Measurements from ENCODE around the gene LAPTM4A. TPM values are rescaled to one million over a fixed set of nuclear protein-coding genes. Genes with fewer than 3 reads are reported as not detected.

Gene LAPTM4A
- total RNA-seq, 1 experiment from 2014 or later, result 37.2 TPM

- DNase-seq, result no peak
- Histone ChIP-seq H3K9me2 (replicated peaks; ENCODE audit: insufficient read depth, low read length) (no peaks in the 10 kb centered on the region), H2AFZ (ENCODE audit: low read length) (no peak overlapping the region), H4K20me1 (ENCODE audit: insufficient read depth, low read depth, low read length) (no peaks in the 10 kb centered on the region), H3K36me3 (ENCODE audit: insufficient read depth, low read length) (no peaks in the 10 kb centered on the region), H3K9me3 (ENCODE audit: low read length) (no peaks in the 10 kb centered on the region), H3K4me3 (ENCODE audit: low read length) (no peak overlapping the region), H3K4me2 (ENCODE audit: low read depth, low read length, poor library complexity, severe bottlenecking) (no peak overlapping the region), H3K4me1 (ENCODE audit: low read length) (peaks cover 10% of the 10 kb centered on the region), H3K9ac (ENCODE audit: low read length) (no peak overlapping the region), H3K27ac (ENCODE audit: low read length) (no peak overlapping the region), H3K27me3 (ENCODE audit: low read length) (no peaks in the 10 kb centered on the region), H3K79me2 (ENCODE audit: low read length) (no peaks in the 10 kb centered on the region)
These were observed 21.2 kb upstream of the LAPTM4A start for GRCh38 chr2:20072436-20073158.

- H2AFZ ChIP-seq (ENCODE audit: low read length), result no peak overlapping the region
- H3K9me3 ChIP-seq (ENCODE audit: low read length), result no peaks in the 10 kb centered on the region
- H3K27me3 ChIP-seq (ENCODE audit: low read length), result no peaks in the 10 kb centered on the region
- H4K20me1 ChIP-seq (ENCODE audit: insufficient read depth, low read depth, low read length), result no peaks in the 10 kb centered on the region
- DNase-seq, result no peak
- H3K27ac ChIP-seq (ENCODE audit: low read length), result no peak overlapping the region
- H3K9ac ChIP-seq (ENCODE audit: low read length), result no peak overlapping the region
- no peak overlapping the region for H3K4me3 ChIP-seq (ENCODE audit: low read length)
- no peaks in the 10 kb centered on the region for H3K79me2 ChIP-seq (ENCODE audit: low read length)
- H3K4me1 ChIP-seq (ENCODE audit: low read length), result peaks cover under 1% of the 10 kb centered on the region; the same call in 1 of the 2 replicates
- H3K9me2 ChIP-seq (replicated peaks; ENCODE audit: insufficient read depth, low read length), result no peaks in the 10 kb centered on the region
- H3K36me3 ChIP-seq (ENCODE audit: insufficient read depth, low read length), result no peaks in the 10 kb centered on the region
- H3K4me2 ChIP-seq (ENCODE audit: low read depth, low read length, poor library complexity, severe bottlenecking), result no peak overlapping the region
These were observed 20.3 kb upstream of the LAPTM4A start for GRCh38 chr2:20071397-20072383.

GRCh38 chr2:20069756-20070155, 18.3 kb upstream of the LAPTM4A start:
- Histone ChIP-seq H3K4me1 (ENCODE audit: low read length) (no peaks in the 10 kb centered on the region; the same call in 1 of the 2 replicates), H3K9ac (ENCODE audit: low read length) (no peak overlapping the region), H3K79me2 (ENCODE audit: low read length) (no peaks in the 10 kb centered on the region), H3K4me3 (ENCODE audit: low read length) (no peak overlapping the region), H4K20me1 (ENCODE audit: insufficient read depth, low read depth, low read length) (no peaks in the 10 kb centered on the region), H3K9me3 (ENCODE audit: low read length) (no peaks in the 10 kb centered on the region), H3K9me2 (replicated peaks; ENCODE audit: insufficient read depth, low read length) (no peaks in the 10 kb centered on the region), H2AFZ (ENCODE audit: low read length) (no peak overlapping the region), H3K27me3 (ENCODE audit: low read length) (no peaks in the 10 kb centered on the region), H3K27ac (ENCODE audit: low read length) (no peak overlapping the region), H3K36me3 (ENCODE audit: insufficient read depth, low read length) (no peaks in the 10 kb centered on the region), H3K4me2 (ENCODE audit: low read depth, low read length, poor library complexity, severe bottlenecking) (no peak overlapping the region)
- DNase-seq, result no peak

- no peaks in the 10 kb centered on the region for H4K20me1 ChIP-seq (ENCODE audit: insufficient read depth, low read depth, low read length)
- no peaks in the 10 kb centered on the region for H3K79me2 ChIP-seq (ENCODE audit: low read length)
- H3K4me2 ChIP-seq (ENCODE audit: low read depth, low read length, poor library complexity, severe bottlenecking), result no peak overlapping the region
- H3K27me3 ChIP-seq (ENCODE audit: low read length), result no peaks in the 10 kb centered on the region
- H3K27ac ChIP-seq (ENCODE audit: low read length), result no peak overlapping the region
- H3K9me2 ChIP-seq (replicated peaks; ENCODE audit: insufficient read depth, low read length), result no peaks in the 10 kb centered on the region
- H3K36me3 ChIP-seq (ENCODE audit: insufficient read depth, low read length), result no peaks in the 10 kb centered on the region
- H3K4me3 ChIP-seq (ENCODE audit: low read length), result no peak overlapping the region
- H3K4me1 ChIP-seq (ENCODE audit: low read length), result no peaks in the 10 kb centered on the region
- H2AFZ ChIP-seq (ENCODE audit: low read length), result no peak overlapping the region
- DNase-seq, result no peak
- H3K9ac ChIP-seq (ENCODE audit: low read length), result no peak overlapping the region
- H3K9me3 ChIP-seq (ENCODE audit: low read length), result no peaks in the 10 kb centered on the region
These were observed 16.7 kb upstream of the LAPTM4A start for GRCh38 chr2:20067992-20068584.

GRCh38 chr2:20065885-20066602, 14.6 kb upstream of the LAPTM4A start:
- no peaks in the 10 kb centered on the region for H3K4me1 ChIP-seq (ENCODE audit: low read length)
- no peak overlapping the region for H3K4me3 ChIP-seq (ENCODE audit: low read length)
- H3K9ac ChIP-seq (ENCODE audit: low read length), result no peak overlapping the region
- H3K27ac ChIP-seq (ENCODE audit: low read length), result no peak overlapping the region
- 0 out of 2 replicates have a peak, but pooled peaks cover 2% of the 10 kb centered on the region for H3K27me3 ChIP-seq (ENCODE audit: low read length)
- DNase-seq, result no peak
- no peak overlapping the region for H2AFZ ChIP-seq (ENCODE audit: low read length)
- no peaks in the 10 kb centered on the region for H3K9me2 ChIP-seq (replicated peaks; ENCODE audit: insufficient read depth, low read length)
- H4K20me1 ChIP-seq (ENCODE audit: insufficient read depth, low read depth, low read length), result no peaks in the 10 kb centered on the region
- no peaks in the 10 kb centered on the region for H3K9me3 ChIP-seq (ENCODE audit: low read length)
- H3K4me2 ChIP-seq (ENCODE audit: low read depth, low read length, poor library complexity, severe bottlenecking), result no peak overlapping the region
- no peaks in the 10 kb centered on the region for H3K79me2 ChIP-seq (ENCODE audit: low read length)
- no peaks in the 10 kb centered on the region for H3K36me3 ChIP-seq (ENCODE audit: insufficient read depth, low read length)

DNA sequence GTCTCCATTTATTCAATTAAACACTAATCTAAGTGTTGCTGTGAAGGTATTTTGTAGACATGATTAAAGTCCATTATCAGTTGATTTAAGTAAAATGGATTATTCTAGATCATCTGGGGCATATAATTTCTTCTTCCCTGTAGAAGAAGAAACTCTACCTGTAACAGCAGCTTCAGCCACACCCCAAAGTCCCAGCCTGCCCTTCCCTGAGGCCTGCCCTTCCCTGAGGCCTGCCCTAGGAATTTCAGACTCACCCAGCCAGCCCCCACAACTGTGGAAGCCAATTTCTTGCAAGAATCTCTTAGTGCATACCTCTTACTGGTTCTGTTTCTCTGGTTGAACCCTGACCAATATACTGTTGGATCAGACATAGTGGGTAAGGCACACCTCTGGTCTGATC, 13.4 kb upstream of the LAPTM4A start:
- no peak overlapping the region for H3K4me2 ChIP-seq (ENCODE audit: low read depth, low read length, poor library complexity, severe bottlenecking)
- no peaks in the 10 kb centered on the region for H3K9me3 ChIP-seq (ENCODE audit: low read length)
- H3K27me3 ChIP-seq (ENCODE audit: low read length), result 0 out of 2 replicates have a peak, but pooled peaks cover 2% of the 10 kb centered on the region
- H3K36me3 ChIP-seq (ENCODE audit: insufficient read depth, low read length), result no peaks in the 10 kb centered on the region
- H4K20me1 ChIP-seq (ENCODE audit: insufficient read depth, low read depth, low read length), result no peaks in the 10 kb centered on the region
- no peak overlapping the region for H2AFZ ChIP-seq (ENCODE audit: low read length)
- no peaks in the 10 kb centered on the region for H3K79me2 ChIP-seq (ENCODE audit: low read length)
- no peaks in the 10 kb centered on the region for H3K4me1 ChIP-seq (ENCODE audit: low read length)
- DNase-seq, result no peak
- H3K4me3 ChIP-seq (ENCODE audit: low read length), result no peak overlapping the region
- H3K27ac ChIP-seq (ENCODE audit: low read length), result no peak overlapping the region
- no peaks in the 10 kb centered on the region for H3K9me2 ChIP-seq (replicated peaks; ENCODE audit: insufficient read depth, low read length)
- no peak overlapping the region for H3K9ac ChIP-seq (ENCODE audit: low read length)

DNA sequence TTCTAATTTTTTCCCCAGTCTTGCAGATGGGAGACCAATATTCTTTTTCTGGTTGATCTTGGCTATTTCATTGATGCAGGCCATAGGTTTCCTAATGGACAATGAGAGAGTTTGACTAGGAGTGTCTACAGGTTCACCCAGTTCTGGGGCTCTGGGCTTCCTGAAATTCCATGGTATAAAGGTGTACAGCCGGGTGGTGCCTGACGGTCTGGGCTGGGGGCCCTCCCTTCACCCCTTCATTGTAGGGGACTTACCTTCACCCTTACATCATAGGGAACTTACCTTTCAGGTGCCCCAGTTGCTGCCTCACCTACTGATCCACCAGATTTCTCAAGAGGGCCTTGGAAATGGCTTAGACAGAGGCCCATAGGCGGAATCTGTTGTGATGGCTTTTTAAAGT, 13.0 kb upstream of the LAPTM4A start:
- Histone ChIP-seq H3K36me3 (ENCODE audit: insufficient read depth, low read length) (no peaks in the 10 kb centered on the region), H4K20me1 (ENCODE audit: insufficient read depth, low read depth, low read length) (no peaks in the 10 kb centered on the region), H3K79me2 (ENCODE audit: low read length) (no peaks in the 10 kb centered on the region), H2AFZ (ENCODE audit: low read length) (no peak overlapping the region), H3K9ac (ENCODE audit: low read length) (no peak overlapping the region), H3K27ac (ENCODE audit: low read length) (no peak overlapping the region), H3K4me2 (ENCODE audit: low read depth, low read length, poor library complexity, severe bottlenecking) (no peak overlapping the region), H3K9me3 (ENCODE audit: low read length) (no peaks in the 10 kb centered on the region), H3K9me2 (replicated peaks; ENCODE audit: insufficient read depth, low read length) (no peaks in the 10 kb centered on the region), H3K27me3 (ENCODE audit: low read length) (0 out of 2 replicates have a peak, but pooled peaks cover 2% of the 10 kb centered on the region), H3K4me1 (ENCODE audit: low read length) (no peaks in the 10 kb centered on the region), H3K4me3 (ENCODE audit: low read length) (no peak overlapping the region)
- no peak for DNase-seq

Measured in Karpas-422 (cell line).